ENCODE measurements around the gene POLD3.
"Not testable (repeated sequence)": the region's sequence is repeated elsewhere in the genome, so short reads cannot be mapped to it uniquely, and the experiment has no call there.

Gene POLD3

DNA sequence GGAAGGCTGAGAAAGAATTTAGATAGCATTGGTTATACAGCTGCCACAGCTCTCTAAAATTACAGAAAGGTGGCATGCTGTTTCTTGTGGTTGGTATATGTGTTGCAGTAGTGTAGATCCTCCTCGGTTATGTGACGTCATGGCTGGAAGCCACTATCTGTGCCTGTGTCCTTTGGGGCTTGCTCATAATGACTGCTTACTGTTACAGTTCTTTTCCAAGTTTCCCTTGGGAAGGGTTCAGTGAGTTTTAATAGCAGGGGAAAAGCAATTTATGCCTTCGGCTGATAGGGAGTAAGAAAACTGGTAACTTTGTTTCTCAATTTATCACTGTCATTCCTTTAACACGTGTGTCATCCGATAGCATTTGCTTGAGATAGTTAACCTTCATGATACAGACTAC is 47.2 kb downstream of the POLD3 start:
- DNase-seq = no peak

DNA sequence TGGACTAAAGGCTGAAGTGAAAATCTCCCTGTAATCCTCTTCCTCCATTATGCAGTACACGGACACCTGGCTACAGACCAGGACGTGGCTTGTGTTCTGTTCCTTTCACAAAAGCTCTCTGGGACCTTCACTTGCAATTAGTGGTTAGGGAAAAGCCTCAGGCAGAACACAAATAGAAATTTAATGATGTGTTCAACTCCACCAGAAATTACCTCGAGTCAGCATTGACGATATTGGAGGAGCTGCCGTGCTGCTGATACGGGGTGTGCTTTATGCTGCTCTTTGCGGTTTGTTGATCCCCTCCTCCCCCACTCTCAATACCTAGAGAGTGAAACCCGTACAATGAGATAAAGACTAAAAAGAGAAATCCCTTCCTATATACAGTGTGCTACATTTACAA is 48.9 kb downstream of the POLD3 start:
- no peak for DNase-seq

DNA sequence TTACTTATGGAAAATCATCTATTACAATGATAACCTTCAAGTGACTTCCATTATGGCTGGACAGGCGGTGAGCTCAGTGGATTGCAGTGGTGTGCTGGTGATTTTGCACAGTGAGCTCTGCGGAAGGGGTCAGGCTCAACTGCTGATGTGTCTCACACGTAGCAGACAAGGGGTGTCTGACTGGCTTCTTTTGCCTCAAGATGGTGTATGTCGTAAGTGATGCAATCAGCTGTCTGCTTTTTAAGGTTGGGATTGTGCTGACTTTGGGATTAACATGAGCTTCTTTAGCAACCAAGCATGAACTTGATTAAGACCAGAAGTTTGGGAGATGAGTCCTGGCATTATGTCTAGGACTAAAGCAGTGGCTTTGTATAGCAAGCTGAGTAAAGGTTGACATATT is 49.5 kb downstream of the POLD3 start:
- DNase-seq = no peak

DNA sequence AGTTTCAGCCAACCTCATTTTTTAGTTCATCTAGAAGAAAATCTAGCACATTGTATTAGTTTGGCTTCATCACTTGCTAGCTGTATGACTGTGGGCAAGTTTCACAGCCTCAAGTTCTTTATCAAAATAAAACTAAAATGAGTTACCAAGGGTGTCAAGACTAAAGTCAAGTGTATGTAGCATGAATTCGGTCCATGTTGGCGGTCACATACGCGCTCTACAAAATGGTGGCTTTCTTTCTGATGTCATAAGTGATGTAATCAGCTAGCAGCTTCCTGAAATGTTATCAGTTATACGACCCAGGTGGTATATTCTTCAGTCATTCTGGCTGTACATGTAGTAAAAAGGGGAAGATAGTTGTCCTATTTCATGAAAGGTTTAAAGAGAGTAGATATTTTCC is 50.5 kb downstream of the POLD3 start:
- DNase-seq = no peak

DNA sequence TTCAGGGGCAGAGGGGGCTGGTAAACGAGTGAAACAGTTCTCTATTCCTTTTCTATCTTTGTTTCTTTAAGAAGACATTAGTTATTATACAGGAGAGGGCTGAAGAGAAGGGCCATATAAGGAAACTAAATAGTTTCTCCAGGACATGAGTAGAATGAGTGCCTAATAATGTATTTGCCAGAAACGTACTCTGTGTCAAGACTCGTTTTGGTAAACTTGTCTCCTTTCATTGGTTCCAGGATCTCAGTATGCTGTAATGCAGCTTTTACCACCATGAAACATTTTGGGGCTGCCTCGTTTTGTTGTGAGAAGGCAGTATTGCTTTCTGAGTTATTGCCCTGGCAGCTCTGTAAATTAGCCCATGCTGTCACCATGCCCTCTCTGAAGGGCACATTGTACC is 51.7 kb downstream of the POLD3 start:
- no peak for DNase-seq

DNA sequence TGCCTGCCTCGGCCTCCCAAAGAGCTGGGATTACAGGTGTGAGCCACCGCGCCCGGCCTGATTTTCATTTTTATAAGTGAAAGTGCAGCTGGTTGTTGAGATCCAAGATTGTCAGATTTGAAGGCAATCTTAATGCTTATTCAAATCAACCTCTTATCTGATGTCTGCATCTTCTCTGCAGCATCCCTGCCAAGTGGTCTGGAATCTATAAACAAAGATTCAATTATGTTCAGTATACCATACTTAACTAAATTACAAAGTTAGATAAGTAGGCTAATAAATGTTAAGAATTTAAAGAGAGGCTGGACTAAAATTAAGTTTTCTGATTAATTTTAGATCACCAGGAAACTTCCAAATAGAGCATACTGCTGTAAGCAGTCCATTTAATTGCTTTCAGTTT is 53.8 kb downstream of the POLD3 start:
- DNase-seq = no peak

DNA sequence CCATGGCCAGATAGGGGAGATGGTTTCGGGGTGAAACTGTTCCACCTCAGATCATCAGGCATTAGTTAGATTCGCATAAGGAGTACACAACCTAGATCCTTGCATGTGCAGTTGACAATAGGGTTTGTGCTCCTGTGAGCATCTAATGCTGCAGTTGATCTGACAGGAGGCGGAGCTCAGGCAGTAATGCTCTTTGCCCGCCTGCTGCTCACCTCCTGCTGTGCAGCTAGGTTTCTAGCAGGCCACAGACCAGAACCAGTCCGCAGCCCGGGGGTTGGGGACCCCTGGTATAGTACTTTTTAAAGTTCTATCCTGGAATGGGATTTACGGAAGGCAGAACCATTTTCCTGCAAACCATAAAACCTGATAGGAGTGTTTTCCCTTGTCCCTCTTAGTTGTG is 54.6 kb downstream of the POLD3 start:
- no peak for DNase-seq

DNA sequence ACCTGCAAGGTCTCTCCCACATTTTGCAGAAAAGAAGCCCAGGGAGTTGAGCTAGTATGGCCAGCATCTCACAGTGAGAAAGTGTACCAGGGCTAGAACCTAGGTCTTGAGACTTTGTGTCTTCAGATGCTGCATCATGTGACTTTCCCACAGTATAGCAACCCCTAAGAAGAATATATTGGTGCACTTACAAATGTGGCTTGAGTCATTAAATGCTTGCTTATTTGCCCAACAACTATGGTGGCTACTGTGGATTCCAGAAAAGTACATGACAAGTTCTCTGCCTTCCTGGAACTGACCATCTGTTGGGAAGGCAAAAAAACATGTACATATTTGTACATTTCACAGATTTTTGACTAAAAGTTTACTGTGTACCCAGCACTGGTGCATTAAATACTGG is 55.0 kb downstream of the POLD3 start:
- no peak for DNase-seq

DNA sequence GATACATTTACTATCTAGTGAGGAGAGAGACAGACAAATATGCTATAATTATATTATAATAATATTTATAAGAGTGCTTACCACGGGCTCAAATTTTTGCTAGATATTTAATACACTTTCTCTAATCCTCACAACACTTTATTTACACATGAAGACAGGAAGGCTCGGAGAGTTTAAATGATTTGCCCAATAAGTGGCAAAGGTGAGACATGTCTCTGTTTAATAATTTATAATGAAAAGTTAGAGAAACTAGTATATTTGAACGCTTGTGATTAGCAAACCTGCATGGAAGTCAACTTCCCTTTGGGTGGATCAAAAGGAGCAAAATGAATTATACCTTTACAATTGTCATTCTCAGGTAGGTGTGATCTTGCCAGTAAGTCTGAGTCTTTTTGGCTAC is 55.4 kb downstream of the POLD3 start:
- no peak for DNase-seq

DNA sequence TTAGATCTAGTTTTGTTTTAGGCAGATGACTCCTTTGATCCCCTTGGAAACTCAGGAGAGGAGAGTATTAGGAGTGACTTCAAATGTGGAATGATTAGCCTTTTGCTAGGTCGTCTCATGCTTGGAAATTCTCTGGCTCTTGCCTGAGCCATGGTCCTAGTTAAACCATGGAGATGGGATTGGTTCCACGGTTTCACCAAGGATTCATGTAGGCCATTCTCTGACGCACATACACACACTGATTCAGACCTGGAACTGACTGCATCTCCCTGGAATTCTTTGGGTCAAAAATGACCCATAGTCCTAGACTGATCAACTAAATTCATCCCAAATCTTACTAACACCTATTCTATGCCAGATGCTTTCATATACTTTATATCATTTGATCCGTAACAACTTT is 56.5 kb downstream of the POLD3 start:
- DNase-seq = no peak

DNA sequence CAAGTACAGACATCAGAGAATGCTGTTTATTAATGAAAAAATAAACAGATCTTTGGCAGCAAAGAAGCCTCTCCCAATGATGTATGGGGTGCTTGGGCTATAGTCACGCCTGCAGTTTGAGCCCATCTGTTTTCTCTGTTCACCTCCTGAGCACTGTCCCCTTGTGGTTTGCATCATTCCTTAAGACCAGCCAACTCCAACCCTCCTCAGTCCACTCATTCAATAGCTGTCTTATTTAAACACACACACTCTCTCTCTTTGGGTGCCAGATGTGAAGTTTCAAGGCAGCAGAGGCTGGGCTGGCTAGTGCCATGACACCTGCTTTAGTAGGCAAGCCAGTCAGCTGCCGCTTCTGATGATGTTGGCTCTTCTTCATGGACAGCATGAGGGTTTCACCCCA is 58.1 kb downstream of the POLD3 start:
- no peak for DNase-seq

DNA sequence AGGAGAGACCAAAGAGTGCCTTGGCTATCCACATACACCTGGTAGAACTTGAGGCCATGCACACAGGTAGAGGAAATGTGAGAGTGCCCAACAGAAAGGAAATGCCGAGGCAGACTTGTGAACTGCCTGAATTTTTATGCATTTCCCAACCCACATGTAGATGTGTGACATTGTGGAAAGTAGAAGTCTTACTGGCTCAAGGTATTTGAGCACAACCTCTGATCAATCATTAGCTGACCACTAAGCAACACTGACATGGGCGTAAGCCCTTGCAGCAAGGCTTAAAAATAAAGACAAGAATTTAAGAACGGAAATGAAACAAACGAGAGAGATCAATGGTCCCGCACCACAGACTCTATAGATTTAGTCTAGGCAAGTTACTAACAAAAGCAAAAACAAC is 62.6 kb downstream of the POLD3 start:
- no peak for DNase-seq

DNA sequence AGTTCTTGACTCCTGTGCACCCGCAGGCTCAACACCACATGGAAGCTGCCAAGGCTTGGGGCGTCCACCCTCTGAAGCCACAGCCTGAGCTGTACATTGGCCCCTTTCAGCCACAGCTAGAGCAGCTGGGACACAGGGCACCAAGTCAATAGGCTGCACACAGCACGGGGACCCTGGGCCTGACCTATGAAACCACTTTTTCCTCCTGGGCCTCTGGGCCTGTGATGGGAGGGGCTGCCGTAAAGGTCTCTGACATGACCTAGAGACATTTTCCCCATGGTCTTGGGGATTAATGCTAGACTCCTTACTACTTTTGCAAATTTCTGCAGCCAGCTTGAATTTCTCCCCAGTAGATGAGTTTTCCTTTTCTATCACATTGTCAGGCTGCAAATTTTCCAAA is 66.7 kb downstream of the POLD3 start:
- DNase-seq = not testable (repeated sequence)

DNA sequence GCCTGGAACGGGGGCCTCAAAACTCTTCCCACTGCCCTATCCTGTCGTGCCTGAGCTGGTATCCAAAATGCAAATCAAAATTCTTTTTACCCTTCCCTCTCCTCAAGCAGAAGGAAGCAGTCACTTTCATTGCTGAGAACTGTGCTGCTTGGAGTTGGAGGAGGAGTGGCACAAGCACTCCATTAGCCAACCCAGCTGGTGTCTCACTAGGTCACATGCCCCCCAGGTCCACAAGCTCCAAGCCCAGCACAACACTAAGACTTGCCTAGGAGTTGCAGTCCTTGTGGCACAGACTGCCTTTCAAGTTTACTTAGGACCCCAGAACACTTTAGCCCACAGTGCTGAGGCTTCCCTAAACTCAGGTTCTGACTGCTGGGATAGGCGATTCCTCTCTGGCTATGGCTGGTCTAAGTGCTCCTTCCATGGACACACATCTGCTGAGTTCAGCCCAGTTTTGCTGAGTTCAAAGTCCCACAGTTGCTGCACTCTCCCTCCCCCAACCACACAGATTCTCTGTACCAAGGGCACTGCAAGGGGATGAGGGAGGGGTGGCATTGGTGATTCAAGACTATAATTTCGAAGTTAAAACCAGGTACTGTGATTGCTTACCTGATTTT is 70.2 kb downstream of the POLD3 start:
- DNase-seq = no peak

DNA sequence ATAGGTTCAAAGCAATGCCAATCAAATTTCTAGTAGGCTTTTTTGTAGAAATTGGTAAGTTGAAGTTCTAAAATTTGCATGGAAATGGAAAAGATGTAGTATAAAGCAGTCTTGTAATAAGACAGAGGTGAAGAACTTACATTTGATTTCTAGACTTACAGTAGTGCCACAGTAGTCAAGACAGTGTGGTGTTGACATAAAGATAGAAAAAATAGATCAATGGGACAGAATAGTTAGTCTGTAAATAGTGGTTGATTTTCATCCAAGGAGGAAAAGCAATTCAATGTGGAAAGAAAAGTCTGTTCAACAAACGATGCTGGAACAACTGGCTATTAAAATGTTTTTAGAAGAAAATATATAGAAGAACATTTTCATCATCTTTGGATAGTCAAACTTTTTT is 70.9 kb downstream of the POLD3 start:
- DNase-seq = no peak

DNA sequence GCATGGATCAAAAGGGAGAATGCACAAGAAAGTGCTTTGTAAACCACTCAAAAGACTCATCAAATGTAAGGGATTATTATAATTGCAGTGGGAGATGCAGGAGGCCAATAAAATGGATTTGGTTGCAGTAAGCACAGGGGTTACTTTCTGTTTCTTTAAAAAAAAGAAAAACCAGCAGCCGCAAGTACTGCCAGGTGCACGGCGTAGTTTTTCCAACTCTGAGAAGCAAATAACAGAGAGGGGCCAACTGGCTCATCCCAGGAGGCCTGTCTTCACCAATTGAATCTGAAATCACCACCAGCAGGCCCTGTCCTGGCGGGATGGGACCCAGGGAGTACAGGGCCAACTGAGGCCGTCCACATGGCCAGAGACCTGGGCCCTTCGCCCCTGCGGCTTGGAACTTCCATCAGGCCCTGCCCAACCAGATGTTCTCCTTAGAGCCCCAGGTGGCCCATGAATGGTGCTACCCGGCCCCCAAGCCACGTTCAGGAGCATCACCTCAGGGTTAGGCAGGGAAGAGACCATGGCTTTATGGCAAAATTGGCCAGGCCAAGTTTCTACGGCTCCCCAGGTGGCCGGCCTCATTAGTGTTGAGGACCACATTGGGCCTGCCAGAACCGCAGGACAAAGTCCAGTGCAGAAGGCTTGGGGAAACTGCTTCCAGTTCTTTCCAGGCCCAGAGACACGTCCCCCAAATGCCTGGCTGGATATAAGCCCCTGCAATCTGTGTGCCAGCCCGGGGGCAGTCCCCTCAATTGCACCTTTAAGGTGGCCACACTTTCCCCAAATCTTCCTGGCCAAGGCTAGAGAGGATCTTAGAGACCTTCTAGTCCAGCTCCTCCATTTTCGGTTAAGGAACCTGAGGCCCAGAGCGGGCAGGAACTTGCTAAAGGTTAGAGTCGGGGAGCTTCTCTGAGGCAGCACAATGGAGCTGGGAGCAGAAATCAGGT is 77.1 kb downstream of the POLD3 start:
- DNase-seq = no peak

DNA sequence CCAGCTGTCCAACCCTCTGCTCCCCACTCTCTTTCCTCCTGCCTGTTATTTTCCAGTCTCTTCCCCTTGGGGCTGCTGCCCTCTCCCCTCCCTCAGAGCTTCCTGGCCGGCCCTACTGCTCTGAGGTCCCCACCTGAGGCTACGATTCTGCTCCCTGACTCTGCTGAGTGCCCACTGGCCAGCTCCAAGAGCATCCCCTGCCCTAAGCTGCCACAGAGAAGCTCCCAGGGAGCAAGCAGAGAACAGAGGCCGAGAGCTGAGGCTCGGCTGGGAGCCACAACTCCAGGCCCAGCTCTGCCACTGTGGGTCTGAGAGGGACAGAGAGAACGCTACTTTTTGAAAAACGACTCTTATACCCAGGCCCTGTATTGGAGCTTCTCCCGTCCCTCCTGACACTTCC is 77.8 kb downstream of the POLD3 start:
- DNase-seq = no peak

DNA sequence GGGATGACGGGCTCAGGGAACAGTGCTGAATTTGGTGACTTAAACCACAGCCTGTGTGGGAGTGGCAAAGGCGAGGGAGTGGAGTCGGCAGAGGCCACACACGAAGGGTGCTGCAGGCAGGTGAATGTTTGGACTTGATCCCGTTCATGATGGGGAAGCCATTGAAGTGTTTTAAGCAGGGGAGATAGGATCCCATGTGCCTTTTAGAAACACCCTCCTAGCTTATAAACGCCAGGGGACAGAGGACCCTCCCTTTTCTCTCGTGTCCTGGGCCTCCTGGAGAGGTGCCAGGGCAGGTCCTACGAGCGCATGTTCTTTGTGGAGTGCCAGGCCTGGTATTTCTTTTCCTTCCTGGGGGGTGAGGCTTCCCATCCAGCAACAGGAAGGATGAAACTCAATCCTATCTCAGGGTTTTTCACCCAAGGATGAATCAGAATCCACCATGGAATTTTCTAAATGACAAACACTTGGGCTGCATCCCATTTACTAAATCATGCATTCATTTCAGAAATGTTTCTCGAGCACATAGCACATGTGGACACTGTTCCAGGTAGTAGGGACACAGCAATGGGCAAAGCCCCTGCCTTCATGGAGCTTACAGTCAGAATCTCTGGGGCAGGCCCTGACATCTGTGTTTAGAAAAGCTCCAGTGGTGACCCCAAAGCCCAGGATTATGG is 79.3 kb downstream of the POLD3 start:
- no peak for DNase-seq

DNA sequence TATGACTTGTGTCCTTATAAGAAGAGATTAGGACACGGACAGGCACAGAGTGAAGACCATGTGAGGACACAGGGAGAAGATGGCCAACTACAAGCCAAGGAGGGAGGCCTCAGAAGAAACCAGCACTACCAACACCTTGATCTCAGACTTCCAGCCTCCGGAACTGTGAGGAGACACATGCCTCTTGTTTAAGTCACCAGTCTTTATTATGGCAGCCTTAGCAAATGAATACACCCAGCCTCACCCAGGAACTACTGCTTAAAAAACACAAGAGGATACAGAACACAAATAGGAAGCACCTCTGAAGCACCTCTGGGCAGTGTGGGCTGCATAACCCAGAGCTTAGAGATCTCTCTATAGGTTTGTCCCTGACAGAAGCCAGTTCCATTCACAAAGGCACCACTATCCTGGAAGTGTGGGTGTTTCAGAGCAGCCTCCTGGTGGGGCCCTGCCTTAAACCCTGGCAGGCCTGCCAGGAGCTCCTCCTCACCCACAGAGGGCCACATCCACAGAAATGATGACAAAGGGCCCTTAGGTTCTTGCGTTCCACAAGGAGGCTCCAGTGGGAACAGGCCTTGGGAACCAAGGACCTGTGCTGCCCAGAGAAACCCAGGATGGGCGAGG is 80.1 kb downstream of the POLD3 start:
- no peak for DNase-seq

DNA sequence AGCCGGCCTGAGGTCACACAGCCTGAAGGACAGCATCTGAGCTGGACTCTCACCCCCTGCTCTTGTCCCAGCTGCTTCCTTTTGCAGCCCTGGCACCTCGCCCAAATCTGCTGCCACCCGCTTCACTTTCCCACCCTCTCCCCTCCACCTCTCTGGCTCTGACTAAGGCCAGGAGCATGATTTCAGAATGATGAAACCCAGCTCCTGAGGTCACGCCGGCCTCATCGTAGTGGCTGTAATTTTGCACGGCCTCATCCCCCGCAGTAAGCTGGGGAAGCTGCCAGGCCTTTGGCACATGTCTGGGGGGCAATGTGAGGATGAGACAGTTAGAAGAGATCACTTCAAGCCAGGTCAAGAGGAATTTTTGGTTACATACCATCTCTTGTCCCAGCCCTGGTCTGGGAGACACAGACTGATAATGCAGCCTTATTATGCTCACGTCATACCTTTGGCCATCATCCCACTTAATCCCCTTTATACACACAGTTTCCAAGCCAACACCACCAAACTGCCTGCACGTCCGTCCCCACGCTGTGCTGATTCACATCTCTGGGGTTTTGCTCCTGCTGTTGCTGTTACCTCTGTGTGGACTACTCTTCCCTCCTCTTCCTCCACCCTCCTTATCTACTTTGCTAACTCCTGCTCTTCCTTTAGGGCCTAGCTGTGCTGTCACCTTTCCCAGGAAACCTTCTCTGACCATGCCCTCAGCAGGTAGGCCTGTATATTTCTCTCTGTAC is 80.7 kb downstream of the POLD3 start:
- no peak for DNase-seq

DNA sequence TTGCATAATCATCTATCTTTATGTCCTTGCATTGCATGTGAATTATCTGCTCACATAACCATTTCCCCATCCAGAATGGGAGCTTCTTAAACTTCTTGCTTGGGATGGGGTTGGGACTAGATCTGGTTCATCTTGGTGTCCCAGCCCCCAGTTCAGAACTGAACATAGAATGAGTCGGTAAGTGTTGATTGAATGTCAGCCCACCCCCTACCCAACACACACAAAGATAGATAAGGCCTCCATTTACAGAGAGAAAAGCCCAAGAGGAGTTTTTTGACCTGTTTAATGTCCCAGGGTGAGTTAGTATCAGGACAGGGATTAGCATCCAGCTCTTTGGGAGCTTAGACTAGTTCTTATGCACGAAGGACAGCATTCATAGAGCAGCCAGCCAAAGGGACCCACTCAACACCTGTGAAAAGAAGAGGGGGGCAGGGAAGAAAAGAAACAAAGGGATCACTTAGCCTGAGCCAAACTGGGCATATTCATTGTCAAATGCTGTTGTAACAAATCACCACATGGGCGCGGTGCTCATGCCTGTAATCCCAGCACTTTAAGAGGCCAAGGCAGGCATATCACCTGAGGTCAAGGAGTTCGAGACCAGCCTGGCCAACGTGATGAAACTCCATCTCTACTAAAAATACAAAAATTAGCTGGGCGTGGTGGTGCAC is 81.4 kb downstream of the POLD3 start:
- no peak for DNase-seq

DNA sequence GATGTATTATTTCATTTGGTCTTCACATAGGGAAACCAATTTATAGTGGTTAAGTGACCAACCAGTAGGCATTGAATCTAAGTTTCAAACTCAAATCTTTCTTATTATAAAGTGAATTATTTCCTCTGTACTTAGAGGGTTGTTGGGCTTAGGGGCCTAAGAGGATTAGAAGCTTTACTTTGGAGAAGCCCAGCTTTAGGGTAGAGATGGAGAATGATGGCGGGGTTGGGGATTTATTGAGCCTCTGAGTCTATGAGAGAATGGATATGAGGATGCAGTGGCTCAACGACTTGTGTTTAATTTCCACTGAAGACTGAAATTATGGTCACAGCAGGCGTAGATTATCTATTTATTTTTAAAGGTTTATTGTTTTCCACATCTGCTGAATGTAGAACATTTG is 83.4 kb downstream of the POLD3 start:
- DNase-seq = no peak
